NCI-H345 treated with DMSO at 0.1 percent for 48 hours (cell line): ENCODE measurements around the gene EGFR.

Source experiments
- DNase-seq: peaks from one replicate; lab custom pipeline; 2025; ENCODE audit not compliant: unreplicated experiment; lab: John Stamatoyannopoulos, UW

EGFR gene

DNA sequence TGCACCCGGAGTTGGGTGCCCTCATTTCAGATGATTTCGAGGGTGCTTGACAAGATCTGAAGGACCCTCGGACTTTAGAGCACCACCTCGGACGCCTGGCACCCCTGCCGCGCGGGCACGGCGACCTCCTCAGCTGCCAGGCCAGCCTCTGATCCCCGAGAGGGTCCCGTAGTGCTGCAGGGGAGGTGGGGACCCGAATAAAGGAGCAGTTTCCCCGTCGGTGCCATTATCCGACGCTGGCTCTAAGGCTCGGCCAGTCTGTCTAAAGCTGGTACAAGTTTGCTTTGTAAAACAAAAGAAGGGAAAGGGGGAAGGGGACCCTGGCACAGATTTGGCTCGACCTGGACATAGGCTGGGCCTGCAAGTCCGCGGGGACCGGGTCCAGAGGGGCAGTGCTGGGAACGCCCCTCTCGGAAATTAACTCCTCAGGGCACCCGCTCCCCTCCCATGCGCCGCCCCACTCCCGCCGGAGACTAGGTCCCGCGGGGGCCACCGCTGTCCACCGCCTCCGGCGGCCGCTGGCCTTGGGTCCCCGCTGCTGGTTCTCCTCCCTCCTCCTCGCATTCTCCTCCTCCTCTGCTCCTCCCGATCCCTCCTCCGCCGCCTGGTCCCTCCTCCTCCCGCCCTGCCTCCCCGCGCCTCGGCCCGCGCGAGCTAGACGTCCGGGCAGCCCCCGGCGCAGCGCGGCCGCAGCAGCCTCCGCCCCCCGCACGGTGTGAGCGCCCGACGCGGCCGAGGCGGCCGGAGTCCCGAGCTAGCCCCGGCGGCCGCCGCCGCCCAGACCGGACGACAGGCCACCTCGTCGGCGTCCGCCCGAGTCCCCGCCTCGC is at the start of gene EGFR:
TSS of gene EGFR (plus strand) at position 657 of the 830 bp plus-strand sequence. CDS start 261 bp downstream, outside the sequence.
- peak; percentile 1 for DNase-seq

DNA sequence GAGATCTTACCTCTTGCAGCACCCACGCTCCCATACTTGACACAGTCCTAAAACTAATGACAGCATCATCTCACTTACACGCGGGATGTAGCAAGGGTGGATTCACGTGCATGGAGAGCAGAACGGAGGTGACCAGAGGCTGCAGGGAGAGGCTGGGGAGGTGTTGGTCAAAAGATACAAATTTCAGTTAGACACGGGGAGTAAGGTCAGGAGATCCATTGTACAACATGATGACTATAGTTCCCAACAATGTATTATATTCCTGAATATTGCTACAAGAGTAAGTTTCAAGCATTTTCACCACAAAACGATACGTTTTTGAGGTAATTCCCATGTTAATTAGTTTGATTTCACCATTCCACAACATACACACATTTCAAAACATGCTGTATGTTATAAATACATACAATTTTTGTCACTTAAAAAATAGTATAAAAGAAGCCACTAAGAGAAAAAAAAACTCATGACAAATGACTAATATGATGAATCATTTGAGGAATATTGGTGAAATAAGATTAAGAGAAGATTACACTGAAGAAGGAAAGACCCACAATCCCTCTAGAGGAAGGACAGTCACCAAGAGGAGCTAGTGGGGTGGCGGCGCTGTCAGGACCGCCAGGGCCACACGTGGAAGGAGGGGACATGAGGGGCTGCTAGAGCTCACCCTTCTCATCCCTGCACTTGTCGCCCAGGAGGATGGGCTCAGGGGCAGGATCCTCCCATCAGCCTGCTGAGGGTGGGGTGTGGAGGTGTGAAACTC is 49.4 kb upstream of the EGFR start:
- DNase-seq, result no peak

DNA sequence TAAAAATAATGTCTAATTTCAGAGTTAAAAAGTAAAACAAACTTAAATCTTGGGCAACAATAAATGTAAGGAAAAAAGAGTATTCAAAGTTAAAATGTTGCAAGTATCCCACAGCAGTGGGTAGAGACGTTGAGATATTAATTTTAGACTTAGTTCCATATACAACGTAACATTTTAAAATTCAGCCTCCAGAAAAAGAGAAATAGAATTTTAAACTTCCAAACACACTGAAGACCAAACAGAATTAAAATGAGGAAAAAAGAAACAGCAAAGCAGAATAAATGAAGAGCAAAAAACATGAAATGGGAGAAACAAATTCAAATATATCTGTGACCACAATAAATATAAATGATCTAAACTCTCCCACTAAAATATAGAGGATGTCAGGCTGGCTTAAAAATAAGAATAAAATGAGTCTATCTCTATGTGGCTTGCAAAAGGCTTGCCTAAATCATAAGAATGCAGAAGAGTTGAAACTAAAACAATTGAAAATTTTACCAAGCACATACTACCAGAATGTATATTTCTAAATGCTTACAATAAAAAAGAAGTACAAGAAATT is 46.0 kb upstream of the EGFR start:
- no peak for DNase-seq

DNA sequence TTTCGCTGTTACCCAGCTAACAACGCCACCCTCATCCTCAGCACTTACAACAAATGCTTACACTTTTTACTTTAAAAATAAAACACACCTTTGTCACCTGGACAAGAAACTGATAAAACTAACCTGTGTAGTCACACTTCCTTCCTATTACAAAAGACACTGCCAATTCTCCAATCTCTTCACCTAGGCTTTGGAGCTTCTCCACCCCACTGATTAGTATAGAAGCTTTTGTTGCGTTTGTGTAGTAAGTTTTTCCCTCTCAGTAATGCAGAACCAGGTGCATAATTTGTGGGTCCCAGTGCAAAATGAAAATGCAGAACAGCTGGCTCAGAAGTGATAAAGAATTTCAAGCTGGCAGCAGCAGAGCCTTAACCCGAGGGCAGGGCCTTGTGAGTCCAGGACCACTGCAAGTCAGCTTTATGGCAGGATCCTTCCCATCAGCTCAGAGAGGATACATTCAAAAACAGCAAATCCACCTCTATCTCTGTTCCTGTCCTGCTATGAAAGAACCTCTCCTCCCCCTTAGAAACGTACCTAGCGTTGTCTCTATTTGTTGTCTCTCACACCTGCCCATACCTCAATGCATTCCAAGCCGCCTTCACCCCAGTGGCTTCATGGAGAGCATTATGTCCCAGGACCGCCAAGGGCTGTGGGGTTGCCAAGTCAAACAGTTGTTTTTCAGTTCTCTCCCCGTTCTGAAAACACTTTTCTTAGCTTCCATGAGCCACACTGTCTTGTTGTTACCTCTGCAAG is 40.3 kb upstream of the EGFR start:
- no peak for DNase-seq

DNA sequence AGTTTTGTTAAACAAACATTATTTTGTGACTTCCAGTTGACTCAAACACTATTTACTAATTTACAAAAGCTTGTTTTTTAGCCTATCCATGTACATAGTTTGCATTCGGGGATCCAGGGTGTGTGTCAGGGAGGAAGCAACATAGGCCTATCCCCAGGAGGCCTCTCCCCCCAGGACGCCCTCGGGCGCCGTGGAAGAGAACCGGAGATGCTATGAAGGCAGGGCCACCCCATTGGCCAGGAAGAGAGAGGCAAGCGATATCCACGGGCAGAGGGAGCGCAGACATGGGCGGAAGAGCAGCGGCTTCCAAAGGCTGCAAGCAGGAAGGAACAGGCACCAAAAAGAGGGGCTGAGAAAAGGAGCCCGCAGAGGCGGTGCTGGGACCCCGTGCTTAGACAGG is 38.3 kb upstream of the EGFR start:
- DNase-seq, result no peak

DNA sequence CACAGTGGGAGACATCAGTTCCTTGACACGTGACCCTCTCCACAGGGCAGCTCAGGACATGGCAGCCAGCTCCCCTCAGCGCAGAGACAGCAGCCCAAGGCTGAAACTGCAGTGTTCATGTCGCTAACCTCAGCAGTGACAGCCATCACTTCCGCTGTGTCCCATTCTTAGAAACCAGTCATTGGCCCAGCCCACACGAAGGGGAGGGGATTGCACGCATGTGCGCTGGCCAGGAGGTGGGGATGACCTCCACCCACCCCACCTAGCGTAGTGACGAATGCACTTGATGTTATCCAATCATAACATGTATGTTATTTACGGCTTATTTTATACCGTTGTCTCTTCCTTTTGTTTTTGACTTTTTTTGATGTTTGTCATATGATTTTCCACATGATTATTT is 36.9 kb upstream of the EGFR start:
- DNase-seq, result no peak

DNA sequence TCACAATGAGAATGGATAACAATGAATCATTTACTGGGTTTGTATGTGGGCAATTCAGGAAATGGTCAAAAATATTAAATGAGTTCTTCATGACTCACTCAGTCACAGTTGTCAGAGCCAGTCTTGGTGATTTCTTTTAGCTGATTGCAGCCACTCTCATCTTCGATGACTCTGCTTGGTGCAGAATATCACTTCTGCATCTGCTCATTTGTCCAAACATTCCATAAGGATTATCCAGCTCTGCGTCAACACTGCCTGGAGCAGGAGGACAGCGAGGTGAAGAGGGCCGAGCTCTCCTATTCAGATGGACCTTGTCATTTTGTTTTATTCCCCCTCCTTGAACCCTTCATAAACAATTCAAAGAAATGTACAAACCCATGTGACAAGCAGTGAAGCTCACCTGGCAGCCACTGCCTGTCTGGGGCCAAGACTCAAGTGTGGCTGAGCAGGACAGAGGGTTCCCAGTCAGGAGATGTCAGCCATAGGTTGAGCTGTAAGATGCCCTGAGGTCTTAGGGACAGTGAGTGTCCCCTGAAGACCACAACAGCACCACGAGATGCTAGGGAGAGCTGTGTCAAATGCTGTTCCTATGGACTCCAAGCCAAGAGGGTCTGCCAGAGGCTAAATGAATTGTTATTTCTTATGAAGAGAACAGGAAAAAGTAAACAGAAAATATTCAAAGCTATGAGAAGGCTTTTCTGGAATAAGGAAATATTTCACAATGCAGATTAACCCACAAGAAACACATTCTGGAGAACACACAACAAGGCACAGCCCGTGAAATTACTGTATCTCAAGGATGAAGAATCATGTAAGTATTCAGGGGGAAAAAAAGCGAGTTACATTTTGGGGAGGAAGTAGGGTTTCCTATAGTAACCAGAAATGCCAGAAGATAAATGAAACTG is 33.1 kb upstream of the EGFR start:
- DNase-seq, result no peak

DNA sequence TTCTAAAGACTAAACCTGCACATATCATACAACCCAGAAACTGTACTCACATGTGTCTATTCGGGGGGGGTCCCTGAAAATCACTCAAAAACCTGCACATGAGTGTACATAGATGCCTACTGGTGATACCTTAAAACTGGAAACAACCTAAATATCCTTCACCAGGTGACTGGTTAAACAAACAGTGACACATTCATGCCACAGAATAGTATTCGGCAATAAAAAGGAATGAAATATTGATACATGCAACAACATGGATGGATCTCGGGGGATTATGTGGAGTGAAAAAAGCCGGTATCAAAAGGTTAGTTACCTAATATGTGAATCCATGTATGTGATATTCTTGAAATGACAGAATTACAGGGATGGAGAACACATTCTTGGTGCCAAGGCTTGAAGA is 32.1 kb upstream of the EGFR start:
- DNase-seq, result no peak

DNA sequence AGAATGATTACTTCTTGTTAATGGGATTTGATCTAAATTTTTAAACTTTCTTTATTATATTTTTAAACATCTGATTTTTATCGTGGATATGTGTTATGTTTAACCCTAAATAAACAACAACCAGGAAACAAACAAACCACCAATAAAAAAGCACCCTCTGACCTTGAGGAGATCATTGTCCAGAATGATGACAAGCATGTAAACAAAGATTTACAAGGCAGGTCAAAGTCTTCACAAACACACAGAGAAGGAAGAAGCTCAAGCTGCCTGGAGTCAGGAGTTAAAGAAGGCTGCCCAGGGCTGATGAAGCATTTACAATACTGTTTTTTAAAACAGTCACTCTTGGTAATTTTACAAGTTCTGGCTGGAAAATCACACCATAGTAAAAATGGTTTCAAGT is 31.0 kb upstream of the EGFR start:
- no peak for DNase-seq

DNA sequence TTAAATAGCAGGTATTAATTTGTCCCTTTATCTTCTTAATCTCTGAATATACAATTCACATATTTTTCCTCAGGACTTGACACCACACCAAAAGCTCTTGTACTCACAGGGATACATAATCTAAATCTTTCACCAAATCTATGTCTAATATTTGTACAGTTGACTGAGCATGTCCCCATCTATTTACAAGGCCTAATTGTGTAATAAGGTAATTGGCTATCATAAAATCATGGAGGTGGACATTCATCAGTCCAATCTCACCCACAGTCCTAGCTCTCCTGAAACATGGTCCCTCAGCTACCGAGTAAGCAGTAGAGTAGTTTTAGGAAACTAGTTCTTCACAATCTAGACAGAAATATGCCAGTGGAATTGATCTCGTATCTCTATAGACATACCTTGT is 30.3 kb upstream of the EGFR start:
- DNase-seq, result no peak

DNA sequence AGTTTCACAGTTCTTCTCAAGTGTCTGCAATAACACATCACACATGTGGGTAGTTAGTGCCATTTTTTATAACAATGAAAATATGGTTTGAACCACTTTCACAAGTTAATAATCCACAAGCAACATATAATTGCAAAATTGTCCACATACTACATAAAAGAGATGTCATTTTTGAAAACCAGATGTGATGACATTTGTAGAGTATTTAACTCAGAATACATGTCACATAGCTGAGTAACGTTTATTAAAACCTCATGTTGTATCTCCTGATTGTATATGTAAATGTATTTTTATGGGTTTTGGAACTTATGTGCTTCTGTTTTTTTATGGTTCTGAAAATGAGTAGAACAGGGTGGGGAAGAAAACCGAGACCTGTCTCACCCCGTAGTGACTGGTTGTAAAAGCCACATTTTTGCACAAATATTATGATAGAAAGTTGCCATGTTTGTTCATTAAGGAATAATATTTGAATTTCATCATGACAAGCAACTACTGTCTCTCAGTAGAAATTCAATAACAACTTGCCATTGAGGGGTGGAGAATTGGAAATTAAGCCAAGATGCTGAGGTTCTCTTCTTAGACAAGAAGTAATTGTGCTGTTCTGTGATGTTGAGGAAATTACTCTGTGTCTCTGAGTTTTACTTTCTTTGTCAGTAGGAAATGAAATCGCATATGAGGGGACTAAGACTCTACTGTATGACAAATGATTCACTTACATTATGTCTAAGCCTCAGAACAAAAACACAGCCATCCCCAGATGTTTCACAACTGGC is 29.2 kb upstream of the EGFR start:
- no peak for DNase-seq

DNA sequence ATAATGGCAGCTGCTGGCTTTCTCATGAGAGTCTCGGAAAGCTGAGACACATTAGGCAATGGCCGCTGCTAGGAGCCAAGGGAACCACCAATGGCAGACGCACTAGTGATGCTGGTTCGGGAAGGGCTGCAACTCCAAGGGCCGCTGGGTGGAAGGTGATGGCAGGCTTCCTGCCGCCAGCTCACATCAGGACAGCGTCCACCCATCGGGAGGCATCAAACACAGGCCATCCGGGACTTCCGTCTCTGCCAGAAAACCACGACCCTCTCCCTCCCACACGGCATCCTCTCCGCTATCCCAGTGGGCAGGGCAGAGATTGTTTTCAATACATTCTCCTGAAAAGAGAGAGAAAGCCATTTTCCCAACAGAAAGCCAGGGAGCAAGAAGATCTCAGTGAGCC is 27.5 kb upstream of the EGFR start:
- no peak for DNase-seq

DNA sequence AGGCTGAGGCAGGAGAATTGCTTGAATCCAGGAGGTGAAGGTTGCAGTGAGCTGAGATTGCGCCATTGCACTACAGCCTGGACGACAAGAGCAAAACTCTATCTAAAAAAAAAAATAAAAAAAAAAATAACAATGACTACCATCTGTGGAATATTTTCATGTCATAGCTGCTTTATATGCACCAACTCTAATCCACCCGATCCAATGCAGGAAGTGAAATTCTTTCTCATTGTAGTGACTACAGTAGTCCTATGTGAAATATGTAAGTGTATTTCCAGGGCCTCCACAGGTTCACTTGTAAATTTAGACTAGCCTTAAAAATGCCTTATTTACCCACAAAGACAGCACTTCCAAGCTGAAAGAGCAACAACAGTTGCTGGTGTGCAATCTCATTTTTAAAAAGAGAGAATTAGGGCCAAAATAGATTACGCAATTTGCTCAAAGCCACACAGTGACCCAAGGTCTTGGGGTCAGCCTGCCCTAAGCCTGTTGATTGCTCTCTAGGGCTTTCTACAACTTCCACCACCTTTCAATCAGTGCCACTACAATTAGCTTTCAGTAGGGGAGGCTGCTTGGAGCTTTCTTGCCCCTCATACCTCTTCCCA is 25.8 kb upstream of the EGFR start:
- no peak for DNase-seq

DNA sequence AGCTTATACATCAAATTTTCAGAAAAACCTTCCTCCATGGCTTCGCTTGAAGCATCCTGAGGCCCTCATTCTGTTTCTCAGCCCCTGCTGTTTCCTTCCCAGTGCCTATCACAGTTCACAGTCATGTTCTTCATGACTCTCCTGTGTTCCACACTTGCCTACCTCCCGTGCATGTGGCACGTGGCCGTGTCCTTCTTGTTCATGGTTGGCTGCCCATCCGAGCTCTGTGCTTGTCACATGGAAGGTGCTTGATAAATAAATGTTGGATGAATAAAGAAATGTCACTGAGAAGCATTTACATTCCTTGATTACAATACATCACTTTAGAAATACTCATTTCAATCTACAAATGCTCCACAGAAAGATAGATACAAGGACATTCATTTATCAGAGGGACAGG is 23.7 kb upstream of the EGFR start:
- DNase-seq, result no peak

DNA sequence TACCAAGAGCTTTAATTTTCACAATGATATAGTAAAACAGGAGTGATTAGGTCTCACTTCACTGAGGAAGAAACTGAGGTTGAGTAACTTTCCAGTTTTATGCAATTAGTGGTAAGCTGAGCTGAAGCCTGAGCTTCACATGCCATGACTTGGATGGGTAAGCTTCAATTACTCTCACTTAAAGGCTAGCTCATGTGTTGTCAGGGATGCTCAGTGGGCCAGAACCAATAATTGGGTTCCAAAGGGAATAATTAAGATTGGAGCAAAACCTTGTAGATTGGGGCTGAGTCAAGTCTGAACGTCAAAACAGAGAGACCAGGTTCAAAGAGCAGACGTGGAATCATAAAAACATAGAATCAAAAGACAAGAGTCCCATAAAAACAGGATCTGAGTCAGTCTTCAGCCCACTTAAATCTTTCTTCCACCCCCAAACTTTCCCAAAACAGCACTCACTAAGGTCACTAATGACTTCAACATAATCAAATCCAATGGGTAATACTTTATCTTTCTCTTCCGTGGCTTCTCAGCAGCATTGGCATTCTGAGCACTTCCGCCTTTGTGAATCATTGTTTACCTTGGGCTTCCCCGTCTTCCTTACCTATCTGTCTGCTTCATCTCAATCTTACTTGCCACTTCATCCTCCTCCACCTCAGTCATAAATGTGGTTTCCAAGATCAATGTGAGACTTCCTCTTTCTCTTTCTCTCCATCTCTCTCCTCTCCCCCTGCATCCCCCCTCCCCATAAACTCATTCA is 23.0 kb upstream of the EGFR start:
- DNase-seq, result no peak

DNA sequence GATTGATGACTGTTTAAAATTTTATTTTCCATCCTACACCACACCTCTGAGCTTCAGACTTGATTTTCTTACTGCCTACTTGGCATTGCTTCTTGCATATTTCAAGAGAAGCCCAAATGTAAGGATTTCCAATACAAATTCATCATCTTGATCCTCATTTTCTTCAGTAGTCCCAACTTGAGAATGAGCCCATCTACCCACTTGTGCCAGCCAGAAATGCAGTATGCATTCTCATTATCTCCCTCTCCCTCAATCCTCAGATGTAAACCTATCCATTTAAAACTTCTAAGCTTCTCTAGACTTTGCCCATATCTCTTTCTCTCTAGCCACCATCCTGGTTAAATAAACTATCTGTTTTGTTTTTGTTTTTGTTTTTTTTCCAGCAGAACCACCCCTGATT is 22.4 kb upstream of the EGFR start:
- no peak for DNase-seq

DNA sequence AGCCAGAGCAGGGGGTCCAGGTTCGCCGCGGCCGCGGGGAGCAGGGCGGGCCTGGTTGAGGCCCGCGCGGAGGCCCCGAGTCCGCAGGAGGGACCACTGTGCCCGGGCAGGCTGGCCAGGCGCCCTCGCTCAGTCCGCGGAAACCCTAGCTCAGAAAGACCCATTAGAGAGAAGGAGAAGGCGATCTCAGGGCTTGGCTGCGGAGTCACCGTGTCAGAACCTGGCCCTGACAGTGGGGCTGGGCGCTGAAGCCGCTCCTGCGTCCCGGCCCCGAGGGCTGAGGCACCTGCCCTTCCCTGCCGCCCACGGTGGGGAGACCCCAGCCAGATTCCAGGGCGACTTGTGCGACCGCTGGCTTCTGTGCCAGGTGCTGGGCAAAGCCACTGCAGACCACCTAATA is 14.2 kb upstream of the EGFR start:
- no peak for DNase-seq

DNA sequence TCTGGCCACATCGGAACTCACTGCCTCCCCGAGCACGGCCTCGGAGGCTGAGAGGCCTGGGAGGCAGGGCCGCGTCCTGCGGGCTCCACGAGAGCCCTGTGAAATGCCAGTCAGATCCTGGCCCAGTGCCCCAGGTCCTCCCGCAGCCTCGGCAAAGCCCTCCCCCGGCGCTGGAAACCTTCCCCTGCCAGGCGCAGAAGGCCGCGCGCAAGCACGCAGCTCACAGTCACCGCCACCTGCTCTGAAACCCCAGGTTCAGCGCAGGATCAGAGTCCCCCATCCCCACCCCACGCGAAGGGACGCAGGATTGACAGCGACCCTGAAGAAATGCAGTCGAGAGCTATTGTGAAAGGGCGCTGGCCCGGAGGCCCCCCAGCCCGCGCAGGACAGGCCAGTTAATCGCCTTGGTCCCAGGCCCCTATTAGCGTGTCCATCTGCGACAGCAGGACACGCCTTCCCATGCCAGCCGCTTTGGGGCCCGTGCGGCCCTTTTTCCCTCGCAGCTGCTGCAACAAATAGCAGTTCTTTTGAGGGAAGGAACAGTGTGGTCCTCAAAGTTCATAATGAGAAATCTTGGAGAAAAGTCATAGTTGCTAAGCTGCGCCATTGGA is 13.5 kb upstream of the EGFR start:
- no peak for DNase-seq
